ENCODE measurements around the gene RRAS2.
"Not testable (repeated sequence)": the region's sequence is repeated elsewhere in the genome, so short reads cannot be mapped to it uniquely, and the experiment has no call there.

Gene RRAS2

GRCh38 chr11:14288189-14288935, 70.6 kb downstream of the RRAS2 start:
- H3K4me3 ChIP-seq (ENCODE audit: low read depth, low read length), result peak overlapping the region; percentile 34
- TF ChIP-seq CTCF (IDR thresholded peaks at IDR 0.05; ENCODE audit: low read depth, low read length), result no peak

GRCh38 chr11:14278869-14279268, 80.1 kb downstream of the RRAS2 start:
- H3K4me3 ChIP-seq (ENCODE audit: low read depth, low read length), result not testable (repeated sequence)

GRCh38 chr11:14275076-14275475, 83.9 kb downstream of the RRAS2 start:
- no peak for TF ChIP-seq CTCF (IDR thresholded peaks at IDR 0.05; ENCODE audit: low read depth, low read length)
- H3K4me3 ChIP-seq (ENCODE audit: low read depth, low read length), result no peak overlapping the region

- H3K4me3 ChIP-seq (ENCODE audit: low read depth, low read length), result no peak overlapping the region
- TF ChIP-seq CTCF (IDR thresholded peaks at IDR 0.05; ENCODE audit: low read depth, low read length), result no peak
Observed at GRCh38 chr11:14273895-14274294, 85.1 kb downstream of the RRAS2 start.

- TF ChIP-seq CTCF (IDR thresholded peaks at IDR 0.05; ENCODE audit: low read depth, low read length), result no peak
- H3K4me3 ChIP-seq (ENCODE audit: low read depth, low read length), result no peak overlapping the region
Observed at GRCh38 chr11:14270690-14271542, 88.1 kb downstream of the RRAS2 start.

GRCh38 chr11:14269692-14270573, 89.0 kb downstream of the RRAS2 start:
- no peak for TF ChIP-seq CTCF (IDR thresholded peaks at IDR 0.05; ENCODE audit: low read depth, low read length)
- no peak overlapping the region for H3K4me3 ChIP-seq (ENCODE audit: low read depth, low read length)

- no peak overlapping the region for H3K4me3 ChIP-seq (ENCODE audit: low read depth, low read length)
- no peak for TF ChIP-seq CTCF (IDR thresholded peaks at IDR 0.05; ENCODE audit: low read depth, low read length)
Observed at GRCh38 chr11:14267861-14268635, 90.9 kb downstream of the RRAS2 start.

Data from WI38 (cell line).